HepG2 (cell line): ENCODE data around the gene SEC24B. TPM values are rescaled to one million over a fixed set of nuclear protein-coding genes. Genes with fewer than 3 reads are reported as not detected.

ENCODE experiments used
- CBFB ChIP-seq: sonication (generic); formaldehyde crosslinking; IDR thresholded peaks from 2 replicates; pipeline ENCODE4 v1.4.0; 2020; ENCODE audit warnings: missing genetic modification reagents
- FOXC1 ChIP-seq: sonication (generic); formaldehyde crosslinking; IDR thresholded peaks from 2 replicates; pipeline ENCODE4 v1.8.0; 2022; ENCODE audit warnings: mild to moderate bottlenecking, missing genetic modification reagents, borderline replicate concordance
- GLI4 ChIP-seq: sonication (generic); formaldehyde crosslinking; IDR thresholded peaks from 2 replicates; pipeline ENCODE4 v1.5.1; 2020; ENCODE audit warnings: missing genetic modification reagents, mild to moderate bottlenecking, moderate library complexity, borderline replicate concordance
- GTF3A ChIP-seq: sonication (generic); formaldehyde crosslinking; conservative IDR thresholded peaks from 2 replicates; pipeline ENCODE4 v1.4.0; 2020; ENCODE audit warnings: mild to moderate bottlenecking, missing genetic modification reagents
- HBP1 ChIP-seq: IDR thresholded peaks from 2 replicates; pipeline ENCODE4 v1.6.1; 2016; ENCODE audit warnings: low read depth, control low read depth
- HDAC1 ChIP-seq: sonication (generic); formaldehyde crosslinking; IDR thresholded peaks from 2 replicates; pipeline ENCODE4 v1.5.1; 2020; ENCODE audit warnings: mild to moderate bottlenecking, missing genetic modification reagents
- HDAC6 ChIP-seq: fragments of 200-600 bp; sonication (generic); IDR thresholded peaks from 2 replicates; pipeline ENCODE4 v1.7.0; 2017; ENCODE audit warnings: mild to moderate bottlenecking, antibody characterized with exemption, low read length, low read depth
- HINFP ChIP-seq: sonication (generic); formaldehyde crosslinking; IDR thresholded peaks from 2 replicates; pipeline ENCODE4 v1.4.0; 2020; ENCODE audit warnings: low read depth, mild to moderate bottlenecking, missing genetic modification reagents
- MAF1 ChIP-seq: sonication (generic); formaldehyde crosslinking; IDR thresholded peaks from 2 replicates; pipeline ENCODE4 v1.5.0; 2020; ENCODE audit warnings: missing genetic modification reagents, borderline replicate concordance
- MAZ ChIP-seq, 2 experiments: sonication (generic) in 1 of 2; formaldehyde crosslinking in 1 of 2; IDR thresholded peaks; 2 replicates each; pipeline versions ENCODE4 v1.5.0 to v1.6.1; 2012 to 2020; ENCODE audit warnings: low read depth in 2 of 2, mild to moderate bottlenecking in 2 of 2, borderline replicate concordance in 1 of 2, improper control_type of control experiment in 1 of 2, low read length in 1 of 2, missing genetic modification reagents in 1 of 2, moderate library complexity in 1 of 2
- NAIF1 ChIP-seq: sonication (generic); formaldehyde crosslinking; IDR thresholded peaks from 2 replicates; pipeline ENCODE4 v1.5.0; 2020; ENCODE audit warnings: mild to moderate bottlenecking, missing genetic modification reagents, borderline replicate concordance
- NR0B2 ChIP-seq: sonication (generic); formaldehyde crosslinking; IDR thresholded peaks from 2 replicates; pipeline ENCODE4 v1.4.0; 2020; ENCODE audit warnings: mild to moderate bottlenecking, missing genetic modification reagents
- PBX3 ChIP-seq: sonication (generic); formaldehyde crosslinking; IDR thresholded peaks from 2 replicates; pipeline ENCODE4 v1.8.1; 2023; ENCODE audit warnings: missing genetic modification reagents, inconsistent platforms, borderline replicate concordance
- POLR2A ChIP-seq, 2 experiments: IDR thresholded peaks; 2 replicates each; pipeline ENCODE4 v1.6.1; 2011; ENCODE audit warnings: low read depth in 2 of 2, low read length in 2 of 2, mild to moderate bottlenecking in 1 of 2, moderate library complexity in 1 of 2; ENCODE audit not compliant: insufficient read depth in 1 of 2
- RBAK ChIP-seq: sonication (generic); formaldehyde crosslinking; IDR thresholded peaks from 2 replicates; pipeline ENCODE4 v1.5.1; 2020; ENCODE audit warnings: mild to moderate bottlenecking, missing genetic modification reagents
- TBL1XR1 ChIP-seq: fragments of 150-350 bp; IDR thresholded peaks from 2 replicates; pipeline ENCODE4 v1.6.1; 2014; ENCODE audit warnings: borderline replicate concordance, low read length; ENCODE audit not compliant: partially characterized antibody
- TBP ChIP-seq: sonication (generic); formaldehyde crosslinking; IDR thresholded peaks from 2 replicates; pipeline ENCODE4 v1.5.0; 2020; ENCODE audit warnings: missing genetic modification reagents
- TFDP1 ChIP-seq: IDR thresholded peaks from 2 replicates; pipeline ENCODE4 v1.6.1; 2016; ENCODE audit warnings: missing compliant biosample characterization, missing genetic modification reagents, borderline replicate concordance
- ZNF136 ChIP-seq: sonication (generic); formaldehyde crosslinking; IDR thresholded peaks from 2 replicates; pipeline ENCODE4 v1.8.1; 2022; ENCODE audit warnings: low read depth, mild to moderate bottlenecking, moderate library complexity, missing genetic modification reagents
- ZNF264 ChIP-seq: sonication (generic); formaldehyde crosslinking; IDR thresholded peaks from 2 replicates; pipeline ENCODE4 v1.4.0; 2020; ENCODE audit warnings: missing genetic modification reagents
- ZNF576 ChIP-seq: sonication (generic); formaldehyde crosslinking; IDR thresholded peaks from 2 replicates; pipeline ENCODE4 v1.4.0; 2020; ENCODE audit warnings: mild to moderate bottlenecking, missing genetic modification reagents
- ZNF616 ChIP-seq: sonication (generic); formaldehyde crosslinking; IDR thresholded peaks from 2 replicates; pipeline ENCODE4 v1.5.0; 2020; ENCODE audit warnings: low read depth, mild to moderate bottlenecking, missing genetic modification reagents
- ZNF670 ChIP-seq: sonication (generic); formaldehyde crosslinking; IDR thresholded peaks from 2 replicates; pipeline ENCODE4 v1.8.0; 2022; ENCODE audit warnings: mild to moderate bottlenecking, missing genetic modification reagents, borderline replicate concordance
- polyA plus RNA-seq, 8 experiments: library from polyadenylated mRNA; depleted of rRNA in 3 of 8; stranded (reverse) in 7 of 8; unstranded in 1 of 8; fragments of >200 nt; fragmentation: Illumina TruSeq in 4 of 8; extraction: Trizol in 4 of 8; gene quantifications; 2 replicates each; pipeline versions ENCODE4 v1.2.1 to v1.2.3, GENCODE V29; 2011 to 2016; ENCODE audit warnings: low read depth in 4 of 8, missing spikeins in 1 of 8, mixed read lengths in 1 of 8; ENCODE audit not compliant: insufficient read depth in 1 of 8
- total RNA-seq, 5 experiments: library from RNA; depleted of rRNA; stranded (reverse); fragments of >200 nt; fragmentation: Illumina TruSeq; extraction: Trizol; gene quantifications; 2 replicates each; pipeline ENCODE4 v1.2.3, GENCODE V29; 2016; ENCODE audit warnings: low read depth in 1 of 5

Gene SEC24B
- total and polyA plus RNA-seq, 2 of the 13 experiments (the other 11 are each of a cell fraction or from before 2014, with no cell fraction given): 14.6 to 39.0 TPM

GRCh38 chr4:109433205-109434006 is at the start of gene SEC24B (continued):
- TF ChIP-seq PBX3 (CRISPR knock-in tag): no peak
- TF ChIP-seq CBFB (CRISPR knock-in tag): no peak
- TF ChIP-seq MAF1: no peak; the same call in 1 of the 2 replicates
- TF ChIP-seq MAZ (IDR thresholded peaks at IDR 0.05; ENCODE audit: borderline replicate concordance, low read depth, low read length): no peak; the same call in 1 of the 2 replicates
- peak; percentile 84 for TF ChIP-seq MAZ (CRISPR knock-in tag; IDR thresholded peaks at IDR 0.05; ENCODE audit: low read depth)
- TF ChIP-seq POLR2A (IDR thresholded peaks at IDR 0.05; ENCODE audit: insufficient read depth in 1 of 2, low read depth in 2 of 2, low read length in 2 of 2): peak; percentile 69 to 77
- no peak for TF ChIP-seq ZNF616 (CRISPR knock-in tag)
- TF ChIP-seq GTF3A (CRISPR knock-in tag): no peak
- no peak for TF ChIP-seq ZNF264 (CRISPR knock-in tag)
- TF ChIP-seq TBP: no peak
- TF ChIP-seq HBP1 (CRISPR knock-in tag): peak; percentile 31; the same call in 1 of the 2 replicates
- TF ChIP-seq NAIF1: no peak
- peak; percentile 25; the same call in 1 of the 2 replicates for TF ChIP-seq HDAC1
- no peak for TF ChIP-seq FOXC1
- no peak for TF ChIP-seq ZNF136 (CRISPR knock-in tag)
- no peak; the same call in 1 of the 2 replicates for TF ChIP-seq GLI4 (CRISPR knock-in tag)
- TF ChIP-seq ZNF670 (CRISPR knock-in tag): no peak
- TF ChIP-seq HDAC6: no peak
- peak; percentile 41; the same call in 1 of the 2 replicates for TF ChIP-seq TFDP1 (CRISPR knock-in tag)
- TF ChIP-seq HINFP (CRISPR knock-in tag): no peak
- TF ChIP-seq ZNF576 (CRISPR knock-in tag): no peak
- peak; percentile 73 for TF ChIP-seq NR0B2
- no peak for TF ChIP-seq RBAK (CRISPR knock-in tag)
- TF ChIP-seq TBL1XR1: no peak
